Cerebellar nuclear complex (tissue), 1 donor: ENCODE measurements around the gene ATAD3B.
"Not testable (repeated sequence)": the region's sequence is repeated elsewhere in the genome, so short reads cannot be mapped to it uniquely, and the experiment has no call there.

Experiments used
- DNase-seq, 2 experiments: peaks; one replicate each; lab custom pipeline; 2025; lab: John Stamatoyannopoulos, UW

The ATAD3B gene

GRCh38 chr1:1512425-1512824, 40.9 kb downstream of the ATAD3B start:
- not testable (repeated sequence) for DNase-seq

- not testable (repeated sequence) for DNase-seq
These were observed 42.1 kb downstream of the ATAD3B start for GRCh38 chr1:1513675-1514074.

- not testable (repeated sequence) for DNase-seq
These were observed 42.8 kb downstream of the ATAD3B start for GRCh38 chr1:1514376-1514775.

GRCh38 chr1:1516923-1517322, 45.4 kb downstream of the ATAD3B start:
- not testable (repeated sequence) for DNase-seq

- DNase-seq, result no peak
These were observed 46.5 kb downstream of the ATAD3B start for GRCh38 chr1:1517973-1518620.

GRCh38 chr1:1518621-1519007, 47.0 kb downstream of the ATAD3B start:
- not testable (repeated sequence) for DNase-seq

- not testable (repeated sequence) for DNase-seq
These were observed 48.4 kb downstream of the ATAD3B start for GRCh38 chr1:1519805-1520505.

GRCh38 chr1:1521331-1521730, 49.8 kb downstream of the ATAD3B start:
- DNase-seq, result no peak

GRCh38 chr1:1522536-1522935, 51.0 kb downstream of the ATAD3B start:
- DNase-seq, result not testable (repeated sequence)

- DNase-seq, result not testable (repeated sequence)
These were observed 51.7 kb downstream of the ATAD3B start for GRCh38 chr1:1523226-1523625.

GRCh38 chr1:1523651-1524050, 52.1 kb downstream of the ATAD3B start:
- DNase-seq, result not testable (repeated sequence)

GRCh38 chr1:1524750-1525383, 53.3 kb downstream of the ATAD3B start:
- not testable (repeated sequence) for DNase-seq

GRCh38 chr1:1526476-1526875, 54.9 kb downstream of the ATAD3B start:
- not testable (repeated sequence) for DNase-seq

GRCh38 chr1:1527092-1527816, 55.7 kb downstream of the ATAD3B start:
- DNase-seq, result no peak

GRCh38 chr1:1528301-1529267, 57.0 kb downstream of the ATAD3B start:
- DNase-seq, result no peak

GRCh38 chr1:1529321-1529720, 57.8 kb downstream of the ATAD3B start:
- no peak for DNase-seq

GRCh38 chr1:1529936-1530335, 58.4 kb downstream of the ATAD3B start:
- DNase-seq, result no peak

- DNase-seq, result no peak
These were observed 60.4 kb downstream of the ATAD3B start for GRCh38 chr1:1531947-1532346.

GRCh38 chr1:1533176-1533893, 61.8 kb downstream of the ATAD3B start:
- not testable (repeated sequence) for DNase-seq

- not testable (repeated sequence) for DNase-seq
These were observed 62.3 kb downstream of the ATAD3B start for GRCh38 chr1:1533894-1534291.
